MG63 (cell line): Measurements from ENCODE around the gene TBC1D32. TPM values are rescaled to one million over a fixed set of nuclear protein-coding genes. Genes with fewer than 3 reads are reported as not detected.
"Not testable (repeated sequence)": the region's sequence is repeated elsewhere in the genome, so short reads cannot be mapped to it uniquely, and the experiment has no call there.

Source experiments
- DNase-seq: peaks from one replicate; pipeline ENCODE4 v3.0.0-alpha.2; 2020
- H3K27me3 ChIP-seq: fragments of 250-450 bp; sonication (Bioruptor Pico); 2 replicates; pipeline ENCODE4 v1.5.1; 2020; ENCODE audit warnings: mild to moderate bottlenecking, moderate library complexity
- H3K36me3 ChIP-seq: fragments of 250-450 bp; sonication (Bioruptor Pico); 2 replicates; pipeline ENCODE4 v1.5.1; 2020; ENCODE audit warnings: mild to moderate bottlenecking, moderate library complexity
- H3K4me3 ChIP-seq: fragments of 250-450 bp; sonication (Bioruptor Pico); 2 replicates; pipeline ENCODE4 v1.5.1; 2020; ENCODE audit warnings: mild to moderate bottlenecking, moderate library complexity
- H3K9me3 ChIP-seq: fragments of 250-450 bp; sonication (Bioruptor Pico); 2 replicates; pipeline ENCODE4 v1.5.1; 2020; ENCODE audit warnings: mild to moderate bottlenecking, moderate library complexity
- total RNA-seq: library from RNA; depleted of rRNA; stranded (reverse); fragments of >200 nt; shearing (Covaris generic); gene quantifications from 2 replicates; pipeline ENCODE4 v1.2.3, GENCODE V29; 2014; ENCODE audit warnings: low replicate concordance

TBC1D32 gene
- total RNA-seq, 1 experiment from 2014 or later = 10.7 TPM

DNA sequence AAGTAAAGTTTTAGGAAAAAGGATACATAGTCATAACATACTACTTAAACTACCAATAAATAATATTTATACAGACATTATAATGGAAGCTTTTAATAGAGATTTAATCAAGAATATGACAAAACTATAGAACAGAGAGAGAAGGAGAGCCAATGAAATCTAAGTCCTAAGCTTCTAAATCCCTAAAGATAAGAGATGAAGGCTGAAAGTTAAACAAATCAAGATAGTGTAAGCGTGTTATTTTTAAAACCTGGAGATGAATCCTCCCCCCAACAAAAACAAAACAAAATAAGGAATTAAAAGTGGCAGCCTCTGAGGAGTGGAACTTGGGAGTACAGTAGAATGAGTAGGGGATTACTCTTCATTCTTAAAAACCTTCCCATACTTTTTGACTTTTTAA, 145.9 kb downstream of the TBC1D32 start:
- DNase-seq = no peak
- Histone ChIP-seq H3K36me3 (no peaks in the 10 kb centered on the region), H3K4me3 (no peak overlapping the region), H3K9me3 (no peaks in the 10 kb centered on the region), H3K27me3 (no peaks in the 10 kb centered on the region)

DNA sequence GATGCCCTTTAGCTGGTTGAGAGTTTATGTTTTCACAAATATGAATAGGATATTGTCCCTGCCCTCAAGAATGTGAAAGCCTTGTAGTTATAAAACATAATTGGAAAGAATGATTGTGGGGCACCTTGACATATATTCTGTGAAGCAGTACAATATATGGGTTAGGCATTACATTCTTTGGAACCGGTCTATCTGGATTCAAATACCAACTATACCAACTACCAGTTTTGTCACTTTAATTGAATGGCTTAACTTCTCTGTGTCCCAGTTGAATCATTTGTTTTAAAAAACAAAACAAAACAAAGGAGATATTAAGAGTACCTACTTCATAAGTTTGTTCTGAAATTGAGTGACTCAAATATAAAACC, 146.5 kb downstream of the TBC1D32 start:
- no peak for DNase-seq
- Histone ChIP-seq H3K36me3 (no peaks in the 10 kb centered on the region), H3K27me3 (no peaks in the 10 kb centered on the region)

DNA sequence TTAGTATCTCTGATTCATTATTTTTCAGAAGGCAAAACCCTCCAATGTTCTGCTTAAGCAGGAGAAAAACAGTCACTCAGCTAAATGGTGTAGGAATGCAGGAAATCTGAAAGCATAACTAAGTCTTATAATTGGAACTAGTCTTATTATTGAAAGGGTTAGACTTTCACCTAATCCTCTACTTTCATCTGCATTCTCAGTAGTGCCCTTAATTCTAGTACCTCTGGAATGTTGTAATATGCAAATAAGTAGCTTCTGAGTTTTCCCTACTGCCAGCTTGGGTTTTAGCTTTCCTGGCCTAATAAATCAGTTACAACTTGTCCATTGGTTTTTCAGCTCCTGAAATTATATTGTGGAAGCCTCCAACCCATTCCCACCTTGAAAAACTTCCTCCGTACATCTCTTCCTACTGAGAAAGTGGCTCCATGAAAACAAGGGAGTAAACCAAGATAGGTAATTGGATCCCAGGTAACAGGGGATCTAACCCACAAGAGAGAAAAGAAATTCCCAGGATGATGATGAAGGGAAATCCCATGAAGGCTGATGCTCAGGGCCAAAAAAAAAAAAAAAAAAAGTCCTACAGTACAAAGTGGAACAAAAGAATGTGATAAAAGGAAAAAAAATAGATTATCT, 147.0 kb downstream of the TBC1D32 start:
- H3K36me3 ChIP-seq = no peaks in the 10 kb centered on the region
- no peaks in the 10 kb centered on the region for H3K27me3 ChIP-seq
- no peaks in the 10 kb centered on the region for H3K9me3 ChIP-seq
- no peak overlapping the region for H3K4me3 ChIP-seq
- DNase-seq = no peak

More for the DNA sequence above, 146.5 kb downstream of the TBC1D32 start:
- H3K4me3 ChIP-seq = no peak overlapping the region
- H3K9me3 ChIP-seq = no peaks in the 10 kb centered on the region

DNA sequence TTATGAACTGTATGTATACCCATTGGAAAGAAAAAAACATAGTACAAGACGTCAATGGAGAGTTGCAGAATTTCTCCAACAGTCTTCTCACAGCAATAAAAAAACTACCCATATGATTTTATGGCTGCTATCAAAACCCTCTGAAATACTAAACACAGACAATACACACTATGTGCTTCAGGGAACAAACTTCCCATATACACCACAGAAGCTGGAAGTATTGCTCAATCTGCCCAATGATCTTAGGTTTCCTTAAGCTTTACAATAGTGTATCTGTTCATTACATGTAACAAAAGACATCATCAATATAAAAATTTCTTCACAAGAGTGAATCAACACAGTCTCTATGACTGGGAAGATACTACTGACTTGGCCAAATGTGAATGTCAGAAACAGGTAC, 150.5 kb downstream of the TBC1D32 start:
- no peaks in the 10 kb centered on the region for H3K27me3 ChIP-seq
- DNase-seq = no peak
- no peaks in the 10 kb centered on the region for H3K9me3 ChIP-seq
- no peak overlapping the region for H3K4me3 ChIP-seq
- no peaks in the 10 kb centered on the region for H3K36me3 ChIP-seq

DNA sequence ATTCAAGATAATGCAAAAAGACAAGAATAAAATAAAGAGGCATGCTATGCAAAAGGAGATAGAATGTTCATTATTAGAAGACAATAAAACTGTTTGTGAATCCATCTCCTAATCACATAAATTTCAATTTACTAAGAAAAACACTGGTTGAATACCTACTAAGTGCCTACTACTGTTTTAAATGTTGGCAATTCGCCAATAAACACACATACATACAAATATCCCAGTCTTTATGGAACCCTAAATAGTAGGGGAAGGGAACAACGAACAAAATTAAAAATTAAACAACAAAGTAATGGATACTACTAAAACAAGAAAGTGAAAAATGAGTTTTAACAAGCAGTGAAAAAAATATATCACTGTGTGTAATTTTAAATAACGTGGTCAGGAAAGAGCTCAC, 158.5 kb downstream of the TBC1D32 start:
- Histone ChIP-seq H3K4me3 (no peak overlapping the region), H3K27me3 (no peaks in the 10 kb centered on the region), H3K36me3 (no peaks in the 10 kb centered on the region), H3K9me3 (no peaks in the 10 kb centered on the region)
- no peak for DNase-seq

DNA sequence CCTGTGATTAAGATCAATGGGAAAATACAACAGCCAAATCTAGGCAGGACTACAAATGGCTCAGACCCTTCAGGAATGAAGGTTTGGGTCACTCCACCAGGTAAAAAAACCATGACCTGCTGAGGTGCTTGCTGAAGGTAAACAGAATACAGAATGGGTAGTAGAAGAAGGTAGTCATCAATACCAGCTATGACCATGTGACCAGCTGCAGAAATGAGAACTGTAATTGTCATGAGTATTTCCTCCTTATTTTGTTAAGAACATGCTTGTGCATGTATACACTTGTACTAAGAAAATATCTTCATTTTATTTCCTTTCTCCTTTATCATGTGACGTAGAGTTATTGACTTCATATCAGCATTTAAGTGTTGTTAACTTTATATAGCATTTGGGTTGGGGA, 161.8 kb downstream of the TBC1D32 start:
- H3K9me3 ChIP-seq, H3K36me3 ChIP-seq, H3K27me3 ChIP-seq, DNase-seq, H3K4me3 ChIP-seq: not testable (repeated sequence)

DNA sequence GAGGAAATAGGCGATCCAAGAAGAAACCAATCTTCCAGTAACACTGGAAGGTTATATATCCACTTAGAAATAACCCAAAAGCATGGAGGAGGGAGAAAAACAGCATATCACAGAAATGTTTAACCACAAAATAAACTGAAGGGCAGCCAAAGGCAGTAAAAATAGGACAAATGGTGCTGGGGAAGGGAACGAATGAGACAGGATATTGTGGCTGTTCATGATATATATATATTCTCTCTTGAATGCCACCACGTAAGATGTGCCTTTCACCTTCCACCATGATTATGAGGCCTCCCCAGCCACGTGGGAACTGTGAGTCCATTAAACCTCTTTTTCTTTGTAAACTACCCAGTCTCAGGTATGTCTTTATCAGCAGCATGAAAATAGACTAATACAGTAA, 162.4 kb downstream of the TBC1D32 start:
- Histone ChIP-seq H3K4me3 (no peak overlapping the region), H3K27me3 (no peaks in the 10 kb centered on the region)
- no peak for DNase-seq

DNA sequence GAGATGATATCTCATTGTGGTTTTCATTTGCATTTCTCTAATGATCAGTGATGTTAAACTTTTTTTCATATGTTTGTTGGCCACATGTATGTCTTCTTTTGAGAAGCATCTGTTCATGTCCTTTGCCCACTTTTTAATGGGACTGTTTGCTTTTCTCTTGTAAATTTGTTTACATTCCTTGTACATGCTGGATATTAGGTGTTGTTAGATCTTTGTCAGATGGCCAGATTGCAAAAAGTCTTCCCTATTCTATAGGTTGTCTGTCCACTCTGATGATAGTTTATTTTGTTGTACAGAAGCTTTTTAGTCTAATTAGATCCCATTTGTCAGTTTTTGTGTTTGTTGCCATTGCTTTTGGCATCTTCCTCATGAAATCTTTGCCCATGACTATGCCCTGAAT, 172.4 kb downstream of the TBC1D32 start:
- DNase-seq = no peak
- H3K36me3 ChIP-seq = peaks cover 3% of the 10 kb centered on the region; the same call in 1 of the 2 replicates
- H3K27me3 ChIP-seq = no peaks in the 10 kb centered on the region
- H3K4me3 ChIP-seq = no peak overlapping the region
- 0 out of 2 replicates have a peak, but pooled peaks cover 3% of the 10 kb centered on the region for H3K9me3 ChIP-seq

More for the DNA sequence above, 162.4 kb downstream of the TBC1D32 start:
- 0 out of 2 replicates have a peak, but pooled peaks cover 3% of the 10 kb centered on the region for H3K9me3 ChIP-seq
- no peaks in the 10 kb centered on the region for H3K36me3 ChIP-seq

DNA sequence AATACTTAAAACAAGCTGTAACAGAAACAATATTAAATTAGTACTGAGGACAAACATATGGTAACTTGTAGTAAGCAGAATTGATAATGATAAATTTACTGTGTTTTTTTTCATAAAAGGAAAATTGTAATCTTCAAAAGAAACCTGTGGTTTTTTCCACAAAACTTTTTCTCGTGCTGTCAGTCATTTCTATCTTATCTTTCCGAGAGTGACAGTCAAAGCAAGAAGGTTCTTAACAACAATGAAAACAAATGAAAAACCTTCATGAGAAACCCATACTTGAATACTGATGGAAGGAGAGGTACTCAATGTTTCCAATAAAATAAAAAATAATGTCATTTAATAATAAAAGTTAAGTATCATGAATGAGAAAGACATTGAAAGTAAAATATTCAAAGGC, 174.0 kb downstream of the TBC1D32 start:
- H3K9me3 ChIP-seq = 0 out of 2 replicates have a peak, but pooled peaks cover 3% of the 10 kb centered on the region
- H3K4me3 ChIP-seq = no peak overlapping the region
- H3K36me3 ChIP-seq = peaks cover 3% of the 10 kb centered on the region; the same call in 1 of the 2 replicates
- DNase-seq = no peak
- no peaks in the 10 kb centered on the region for H3K27me3 ChIP-seq

DNA sequence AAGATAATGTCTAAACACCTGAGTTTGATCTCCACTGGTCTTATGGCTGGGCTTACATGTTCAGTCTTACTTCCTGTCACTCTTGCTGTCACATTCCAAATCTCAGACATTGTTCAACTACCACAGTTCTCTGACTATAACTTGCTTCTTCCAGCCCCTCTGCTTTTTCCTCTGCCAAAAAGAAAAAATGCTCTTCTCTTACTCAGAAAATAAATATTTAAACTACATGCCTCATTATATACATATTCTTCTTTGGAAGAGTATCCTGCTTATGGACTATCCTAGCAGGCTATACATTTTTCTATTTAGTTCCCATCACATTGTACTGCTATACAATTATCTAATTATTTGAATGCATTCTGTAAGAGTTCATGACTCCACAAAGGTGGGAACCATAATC, 175.4 kb downstream of the TBC1D32 start:
- Histone ChIP-seq H3K36me3 (peaks cover 3% of the 10 kb centered on the region; the same call in 1 of the 2 replicates), H3K9me3 (0 out of 2 replicates have a peak, but pooled peaks cover 3% of the 10 kb centered on the region)
- no peak for DNase-seq

DNA sequence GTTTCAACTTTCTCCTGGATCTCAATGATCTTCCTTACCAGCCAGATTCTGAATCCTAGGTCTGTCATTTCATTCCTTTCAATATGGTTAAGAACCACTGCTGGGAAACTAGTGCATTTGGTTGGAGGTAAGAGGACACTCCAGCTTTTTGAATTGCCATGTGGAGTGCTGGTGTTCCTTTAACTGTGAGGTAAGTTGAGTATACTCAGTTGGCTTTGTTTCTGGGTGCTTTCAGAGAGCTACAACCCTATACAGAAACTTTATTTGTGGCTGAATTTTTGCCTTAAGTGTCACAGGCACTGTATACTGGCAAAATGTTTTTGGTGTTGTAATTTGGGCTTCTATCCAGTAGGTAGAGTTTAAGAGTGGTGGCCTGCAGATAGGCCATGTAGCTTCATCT, 175.8 kb downstream of the TBC1D32 start:
- no peak for DNase-seq
- Histone ChIP-seq H3K4me3 (no peak overlapping the region), H3K27me3 (no peaks in the 10 kb centered on the region), H3K36me3 (peaks cover 3% of the 10 kb centered on the region; the same call in 1 of the 2 replicates), H3K9me3 (0 out of 2 replicates have a peak, but pooled peaks cover 3% of the 10 kb centered on the region)

More for the DNA sequence above, 175.4 kb downstream of the TBC1D32 start:
- Histone ChIP-seq H3K27me3 (no peaks in the 10 kb centered on the region), H3K4me3 (no peak overlapping the region)

DNA sequence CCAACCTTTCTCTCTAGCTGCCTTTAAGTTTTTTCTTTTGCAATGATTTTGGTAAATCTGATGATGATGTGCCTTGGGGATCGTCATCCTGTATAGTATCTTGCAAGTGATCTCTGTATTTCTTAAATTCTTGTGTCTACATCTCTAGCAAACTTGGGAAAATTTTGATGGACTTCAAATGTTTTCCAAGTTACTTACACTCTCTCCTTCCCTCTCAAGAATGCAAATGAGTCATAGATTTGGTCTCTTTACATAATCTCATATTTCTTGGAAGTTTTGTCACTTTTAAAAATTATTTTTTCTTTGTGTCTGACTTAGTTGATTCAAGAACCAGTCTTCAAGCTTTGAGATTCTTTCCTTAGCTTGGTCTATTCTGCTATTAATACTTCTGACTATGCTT, 176.4 kb downstream of the TBC1D32 start:
- H3K9me3 ChIP-seq = 0 out of 2 replicates have a peak, but pooled peaks cover 3% of the 10 kb centered on the region
- no peaks in the 10 kb centered on the region for H3K27me3 ChIP-seq
- no peak for DNase-seq
- H3K36me3 ChIP-seq = peaks cover 4% of the 10 kb centered on the region; the same call in 1 of the 2 replicates
- H3K4me3 ChIP-seq = no peak overlapping the region

DNA sequence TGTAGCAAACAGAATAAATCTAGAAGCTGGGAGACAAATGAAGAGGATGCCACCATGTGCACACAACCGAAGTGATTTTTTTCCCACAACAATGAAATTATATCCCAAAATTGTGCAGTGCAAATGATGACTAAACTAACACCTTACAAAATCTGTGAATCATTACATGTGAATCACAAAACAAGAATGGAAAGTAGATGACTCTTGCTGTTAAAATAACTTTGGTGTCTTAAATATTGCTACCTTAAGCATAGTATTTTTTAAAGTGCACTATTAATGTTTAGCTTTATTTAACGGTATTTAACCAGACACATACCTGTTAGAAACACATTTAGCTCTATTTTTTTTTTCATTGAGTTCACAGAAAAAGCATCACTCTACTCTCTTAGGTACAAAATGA, 190.8 kb downstream of the TBC1D32 start:
- Histone ChIP-seq H3K9me3 (no peaks in the 10 kb centered on the region), H3K27me3 (no peaks in the 10 kb centered on the region), H3K36me3 (no peaks in the 10 kb centered on the region), H3K4me3 (no peak overlapping the region)
- no peak for DNase-seq

DNA sequence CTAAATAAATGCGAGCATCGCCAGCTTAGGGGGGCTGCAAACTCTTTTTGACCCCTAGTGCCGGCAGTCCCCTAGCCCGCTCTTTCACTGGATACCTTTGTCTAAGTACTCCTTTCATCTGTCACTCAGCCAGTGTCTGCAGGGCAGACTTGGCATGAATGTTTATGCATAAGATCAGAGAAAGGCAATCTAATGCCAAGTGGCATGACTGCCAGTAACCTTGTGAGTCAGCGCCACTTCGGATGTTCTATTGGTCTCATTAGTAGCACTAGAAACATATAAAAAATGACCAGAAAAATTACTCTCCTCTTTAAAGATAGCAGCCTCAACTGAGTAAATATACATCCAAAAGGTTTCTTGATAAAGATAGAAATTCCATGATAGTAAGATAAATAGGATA, 192.2 kb downstream of the TBC1D32 start:
- no peak overlapping the region for H3K4me3 ChIP-seq
- H3K9me3 ChIP-seq = no peaks in the 10 kb centered on the region
- no peaks in the 10 kb centered on the region for H3K27me3 ChIP-seq
- H3K36me3 ChIP-seq = no peaks in the 10 kb centered on the region
- peak; percentile 73 for DNase-seq

DNA sequence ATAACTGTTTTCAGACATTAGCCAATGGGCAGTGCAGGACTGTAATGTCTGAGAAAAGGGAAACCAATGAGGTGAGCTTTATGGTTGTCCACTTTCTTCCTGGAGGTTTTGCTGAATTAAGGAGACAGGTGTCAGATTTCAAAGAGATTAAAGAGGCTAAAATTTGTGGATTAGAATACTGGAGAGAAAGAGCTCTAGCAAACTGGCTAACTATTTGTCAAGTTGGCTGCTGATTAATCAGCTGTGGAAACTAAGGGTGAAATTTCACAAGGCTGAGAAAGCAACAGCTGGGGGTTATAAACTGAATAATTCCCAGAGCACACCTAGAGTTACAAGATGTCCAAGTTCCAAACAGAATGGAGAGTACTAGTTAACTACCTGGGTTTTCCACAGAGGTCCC, 198.9 kb downstream of the TBC1D32 start:
- no peaks in the 10 kb centered on the region for H3K9me3 ChIP-seq
- no peak overlapping the region for H3K4me3 ChIP-seq
- no peak for DNase-seq
- H3K27me3 ChIP-seq = no peaks in the 10 kb centered on the region
- H3K36me3 ChIP-seq = no peaks in the 10 kb centered on the region

DNA sequence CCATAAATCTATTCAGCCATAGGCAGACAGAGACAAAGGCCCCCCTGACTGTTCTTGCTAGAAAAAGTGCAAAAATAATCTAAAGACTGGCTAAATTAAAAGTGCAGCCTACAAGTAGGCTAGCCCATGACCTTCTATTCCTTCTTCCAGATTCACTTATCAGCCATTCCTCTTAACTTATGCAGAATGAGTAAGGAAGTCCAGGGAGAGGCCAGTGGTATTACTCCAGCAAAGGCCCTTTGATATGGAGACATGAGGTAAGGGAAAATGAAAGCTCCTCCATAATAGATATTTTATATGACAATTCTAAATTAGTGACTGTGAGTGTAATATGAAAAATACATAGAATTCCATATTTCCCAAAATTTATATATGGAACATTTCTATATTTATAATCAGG, 199.4 kb downstream of the TBC1D32 start:
- Histone ChIP-seq H3K9me3 (no peaks in the 10 kb centered on the region), H3K4me3 (no peak overlapping the region), H3K27me3 (no peaks in the 10 kb centered on the region), H3K36me3 (no peaks in the 10 kb centered on the region)
- no peak for DNase-seq

DNA sequence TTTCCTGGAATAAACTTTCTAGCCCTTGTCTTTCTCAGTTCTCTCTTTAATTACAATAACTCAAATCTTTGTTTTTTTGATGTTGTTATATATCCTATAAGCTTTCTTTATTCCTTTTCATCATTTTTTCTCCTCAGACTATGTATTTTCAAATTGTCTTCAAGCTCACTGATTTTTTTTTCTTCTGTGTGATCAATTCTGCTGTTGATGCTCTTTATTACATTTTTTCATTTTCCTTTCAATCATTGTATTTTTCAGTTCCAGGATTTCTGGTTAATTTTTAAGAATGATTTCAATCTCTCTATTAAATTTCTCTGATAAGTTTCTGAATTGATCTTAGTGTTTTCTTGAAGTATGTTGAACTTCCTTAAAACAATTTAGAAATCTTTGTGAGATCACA, 209.7 kb downstream of the TBC1D32 start:
- no peaks in the 10 kb centered on the region for H3K27me3 ChIP-seq
- H3K4me3 ChIP-seq = no peak overlapping the region
- DNase-seq = no peak
- peaks cover 18% of the 10 kb centered on the region for H3K36me3 ChIP-seq
- peaks cover 14% of the 10 kb centered on the region for H3K9me3 ChIP-seq

DNA sequence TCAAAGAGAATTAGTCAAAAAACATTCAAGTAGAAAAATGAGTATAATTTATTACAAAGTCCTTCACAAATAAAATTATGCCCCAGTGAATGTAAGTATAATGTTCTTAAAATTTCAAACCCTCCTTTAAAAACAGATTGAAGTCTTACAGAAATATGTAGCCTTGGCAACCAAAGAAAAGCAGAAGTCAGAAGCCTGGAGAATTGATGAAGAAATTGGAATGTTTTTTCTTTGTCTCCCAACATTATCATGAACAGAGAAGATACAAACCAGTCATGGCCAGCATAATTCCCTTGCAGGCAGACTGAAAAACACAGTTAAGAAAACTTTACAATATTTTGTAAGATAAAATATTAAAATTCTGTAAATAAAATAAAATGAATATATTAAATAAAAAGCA, 221.9 kb downstream of the TBC1D32 start:
- Histone ChIP-seq H3K4me3 (no peak overlapping the region), H3K27me3 (no peaks in the 10 kb centered on the region), H3K36me3 (no peaks in the 10 kb centered on the region), H3K9me3 (no peaks in the 10 kb centered on the region)
- DNase-seq = no peak
